Measurements from ENCODE around the gene LPIN1. TPM values are rescaled to one million over a fixed set of nuclear protein-coding genes. Genes with fewer than 3 reads are reported as not detected.
A peak's percentile ranks its signal among the peaks of the same experiment; 100 is the strongest.

The LPIN1 gene
- polyA plus RNA-seq, 2 donors = 25.5 to 65.4 TPM

DNA sequence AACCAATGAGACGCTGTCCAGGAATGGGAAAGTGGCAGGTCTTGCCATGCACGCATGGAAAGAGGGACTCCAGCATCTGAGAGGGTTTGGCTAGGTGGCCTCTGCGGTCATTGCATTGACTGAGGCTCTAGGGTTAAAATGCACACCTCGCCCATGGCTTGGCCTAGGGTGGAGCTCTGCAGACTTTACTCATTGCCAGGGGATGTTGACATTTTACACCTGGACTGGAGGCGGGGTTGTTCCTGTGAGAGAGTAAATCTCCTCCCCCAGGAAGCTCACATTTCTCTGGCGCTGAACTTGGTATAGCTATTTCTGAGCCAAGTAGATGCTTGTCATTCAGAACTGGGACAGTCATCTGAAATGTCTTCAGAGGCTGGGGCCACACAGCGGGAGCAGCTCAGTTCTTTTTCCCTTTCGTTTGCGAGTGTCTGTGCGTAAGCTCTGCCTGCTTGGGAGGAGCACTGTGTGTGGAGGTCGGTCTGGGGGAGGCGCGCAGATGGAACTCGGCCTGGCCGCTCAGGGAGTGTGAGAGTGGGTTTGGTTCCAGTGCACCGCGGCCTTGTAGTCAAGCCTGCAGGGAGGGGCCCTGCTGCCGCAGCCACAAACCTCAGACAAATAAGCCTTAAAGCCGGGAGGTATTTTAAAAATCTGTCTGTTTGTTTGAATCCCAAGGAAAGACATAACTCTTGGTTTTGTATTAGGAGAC lies 76.5 kb downstream of the LPIN1 start:
- 58 to 70% methylated on average over 19 of the region's 19 CpGs for WGBS, 2 donors
- Histone ChIP-seq H3K4me3 (ENCODE audit: low read depth in 1 of 2, low read length in 2 of 2) (no peak overlapping the region), H3K27ac (ENCODE audit: low read depth in 2 of 2, low read length in 1 of 2) (peak overlapping the region; percentile 23 to 38), H3K36me3 (ENCODE audit: control insufficient read depth in 2 of 2, insufficient read depth in 2 of 2, low read length in 1 of 2) (peaks cover 12% of the 10 kb centered on the region in 2 donors), H3K27me3 (ENCODE audit: control insufficient read depth in 1 of 2, insufficient read depth in 2 of 2, low read length in 2 of 2) (no peaks in the 10 kb centered on the region), H3K9me3 (ENCODE audit: control insufficient read depth in 2 of 2, insufficient read depth in 1 of 2, low read depth in 1 of 2, low read length in 1 of 2) (no peaks in the 10 kb centered on the region), H3K4me1 (ENCODE audit: control insufficient read depth in 2 of 2, insufficient read depth in 2 of 2, low read length in 1 of 2) (peaks cover 4 to 7% of the 10 kb centered on the region in 2 donors)

GRCh38 chr2:11824901-11825828 lies 78.7 kb downstream of the LPIN1 start:
- peak overlapping the region in 1 of 2 donors; percentile 7 for H3K27ac ChIP-seq (ENCODE audit: low read depth in 2 of 2, low read length in 1 of 2)
- WGBS, 2 donors = 60 to 76% methylated on average over 16 of the region's 16 CpGs
- no peaks in the 10 kb centered on the region for H3K27me3 ChIP-seq (ENCODE audit: control insufficient read depth in 1 of 2, insufficient read depth in 2 of 2, low read length in 2 of 2)
- H3K9me3 ChIP-seq (ENCODE audit: control insufficient read depth in 2 of 2, insufficient read depth in 1 of 2, low read depth in 1 of 2, low read length in 1 of 2) = no peaks in the 10 kb centered on the region
- peaks cover 8 to 15% of the 10 kb centered on the region in 2 donors for H3K36me3 ChIP-seq (ENCODE audit: control insufficient read depth in 2 of 2, insufficient read depth in 2 of 2, low read length in 1 of 2)
- H3K4me1 ChIP-seq (ENCODE audit: control insufficient read depth in 2 of 2, insufficient read depth in 2 of 2, low read length in 1 of 2) = peaks cover 4 to 18% of the 10 kb centered on the region in 2 donors
- no peak overlapping the region for H3K4me3 ChIP-seq (ENCODE audit: low read depth in 1 of 2, low read length in 2 of 2)

- H3K4me1 ChIP-seq (ENCODE audit: control insufficient read depth in 2 of 2, insufficient read depth in 2 of 2, low read length in 1 of 2) = peaks cover 4 to 18% of the 10 kb centered on the region in 2 donors
- no peak overlapping the region for H3K4me3 ChIP-seq (ENCODE audit: low read depth in 1 of 2, low read length in 2 of 2)
- H3K36me3 ChIP-seq (ENCODE audit: control insufficient read depth in 2 of 2, insufficient read depth in 2 of 2, low read length in 1 of 2) = peaks cover 8 to 11% of the 10 kb centered on the region in 2 donors
- no peak overlapping the region for H3K27ac ChIP-seq (ENCODE audit: low read depth in 2 of 2, low read length in 1 of 2)
- no peaks in the 10 kb centered on the region for H3K9me3 ChIP-seq (ENCODE audit: control insufficient read depth in 2 of 2, insufficient read depth in 1 of 2, low read depth in 1 of 2, low read length in 1 of 2)
- no peaks in the 10 kb centered on the region for H3K27me3 ChIP-seq (ENCODE audit: control insufficient read depth in 1 of 2, insufficient read depth in 2 of 2, low read length in 2 of 2)
- 72 to 73% methylated on average over 4 of the region's 4 CpGs for WGBS, 2 donors
These were observed 81.1 kb downstream of the LPIN1 start for GRCh38 chr2:11827547-11827946.

DNA sequence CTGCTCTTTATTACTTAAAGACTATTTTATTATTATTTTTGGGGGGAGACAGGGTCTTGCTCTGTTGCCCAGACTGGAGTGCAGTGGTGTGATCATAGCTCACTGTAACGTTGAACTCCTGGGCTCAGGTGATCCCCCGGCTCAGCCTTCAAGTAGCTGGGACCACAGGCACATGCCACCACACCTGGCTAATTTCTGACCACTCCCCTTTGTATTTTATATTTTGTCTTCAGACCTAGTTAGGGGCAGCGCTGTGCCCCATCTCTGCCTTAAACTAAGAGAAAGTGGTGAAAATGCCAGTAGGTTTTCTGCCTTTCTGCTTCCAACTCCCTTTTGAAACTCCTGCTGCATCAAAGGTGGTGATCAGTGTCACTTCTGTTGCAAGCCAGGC lies 82.5 kb downstream of the LPIN1 start:
- peaks cover 4 to 16% of the 10 kb centered on the region in 2 donors for H3K4me1 ChIP-seq (ENCODE audit: control insufficient read depth in 2 of 2, insufficient read depth in 2 of 2, low read length in 1 of 2)
- 79 to 91% methylated on average over 3 of the region's 3 CpGs for WGBS, 2 donors
- peak overlapping the region in 1 of 2 donors; percentile 76 for H3K27ac ChIP-seq (ENCODE audit: low read depth in 2 of 2, low read length in 1 of 2)

DNA sequence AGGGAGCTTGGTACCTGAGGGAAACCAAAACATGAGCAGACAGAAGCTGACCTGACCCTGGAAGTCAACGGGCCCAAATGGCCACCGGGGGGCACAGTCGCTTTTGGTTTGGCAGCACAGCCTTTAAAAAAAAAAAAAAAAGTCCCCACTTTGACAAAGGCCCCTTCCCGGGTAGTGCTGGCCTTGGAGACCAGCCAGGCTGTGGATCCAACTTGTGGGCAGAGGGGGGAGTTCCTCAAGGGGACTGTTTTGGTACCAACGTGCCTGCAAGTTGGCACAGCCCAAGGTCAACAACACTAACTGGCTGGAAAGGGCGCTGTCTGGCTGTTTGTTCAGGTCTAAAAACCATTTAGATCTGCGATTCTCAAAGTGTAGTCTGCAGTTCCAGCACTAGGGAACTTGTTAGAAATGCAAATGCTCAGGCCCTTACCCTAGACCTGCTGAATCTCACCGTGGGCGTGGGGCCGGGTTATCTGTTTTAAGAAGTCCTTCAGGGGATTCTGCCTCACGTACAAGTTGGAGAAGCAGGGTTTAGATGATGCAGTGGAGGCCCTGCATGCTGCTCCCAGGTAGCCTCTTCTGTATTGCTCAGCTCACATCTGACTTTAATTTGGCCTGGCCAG lies 83.0 kb downstream of the LPIN1 start:
- 12 to 14% methylated on average over 11 of the region's 11 CpGs for WGBS, 2 donors
- H3K27me3 ChIP-seq (ENCODE audit: control insufficient read depth in 1 of 2, insufficient read depth in 2 of 2, low read length in 2 of 2) = no peaks in the 10 kb centered on the region
- no peak overlapping the region for H3K4me3 ChIP-seq (ENCODE audit: low read depth in 1 of 2, low read length in 2 of 2)
- H3K27ac ChIP-seq (ENCODE audit: low read depth in 2 of 2, low read length in 1 of 2) = peak overlapping the region; percentile 76 to 88
- peaks cover 0 to 4% of the 10 kb centered on the region in 2 donors for H3K9me3 ChIP-seq (ENCODE audit: control insufficient read depth in 2 of 2, insufficient read depth in 1 of 2, low read depth in 1 of 2, low read length in 1 of 2)
- peaks cover 4 to 16% of the 10 kb centered on the region in 2 donors for H3K4me1 ChIP-seq (ENCODE audit: control insufficient read depth in 2 of 2, insufficient read depth in 2 of 2, low read length in 1 of 2)
- peaks cover 8 to 9% of the 10 kb centered on the region in 2 donors for H3K36me3 ChIP-seq (ENCODE audit: control insufficient read depth in 2 of 2, insufficient read depth in 2 of 2, low read length in 1 of 2)

More for the DNA sequence above, 82.5 kb downstream of the LPIN1 start:
- Histone ChIP-seq H3K9me3 (ENCODE audit: control insufficient read depth in 2 of 2, insufficient read depth in 1 of 2, low read depth in 1 of 2, low read length in 1 of 2) (no peaks in the 10 kb centered on the region), H3K4me3 (ENCODE audit: low read depth in 1 of 2, low read length in 2 of 2) (no peak overlapping the region), H3K36me3 (ENCODE audit: control insufficient read depth in 2 of 2, insufficient read depth in 2 of 2, low read length in 1 of 2) (peaks cover 8 to 9% of the 10 kb centered on the region in 2 donors), H3K27me3 (ENCODE audit: control insufficient read depth in 1 of 2, insufficient read depth in 2 of 2, low read length in 2 of 2) (no peaks in the 10 kb centered on the region)

- 4 to 6% methylated on average over 17 of the region's 17 CpGs for WGBS, 2 donors
- Histone ChIP-seq H3K4me3 (ENCODE audit: low read depth in 1 of 2, low read length in 2 of 2) (peak overlapping the region; percentile 9 to 40), H3K27ac (ENCODE audit: low read depth in 2 of 2, low read length in 1 of 2) (peak overlapping the region; percentile 76 to 88), H3K36me3 (ENCODE audit: control insufficient read depth in 2 of 2, insufficient read depth in 2 of 2, low read length in 1 of 2) (peaks cover 4 to 6% of the 10 kb centered on the region in 2 donors), H3K9me3 (ENCODE audit: control insufficient read depth in 2 of 2, insufficient read depth in 1 of 2, low read depth in 1 of 2, low read length in 1 of 2) (peaks cover 0 to 6% of the 10 kb centered on the region in 2 donors), H3K4me1 (ENCODE audit: control insufficient read depth in 2 of 2, insufficient read depth in 2 of 2, low read length in 1 of 2) (peaks cover 0 to 11% of the 10 kb centered on the region in 2 donors), H3K27me3 (ENCODE audit: control insufficient read depth in 1 of 2, insufficient read depth in 2 of 2, low read length in 2 of 2) (no peaks in the 10 kb centered on the region)
These were observed 83.7 kb downstream of the LPIN1 start for GRCh38 chr2:11829947-11830707.

DNA sequence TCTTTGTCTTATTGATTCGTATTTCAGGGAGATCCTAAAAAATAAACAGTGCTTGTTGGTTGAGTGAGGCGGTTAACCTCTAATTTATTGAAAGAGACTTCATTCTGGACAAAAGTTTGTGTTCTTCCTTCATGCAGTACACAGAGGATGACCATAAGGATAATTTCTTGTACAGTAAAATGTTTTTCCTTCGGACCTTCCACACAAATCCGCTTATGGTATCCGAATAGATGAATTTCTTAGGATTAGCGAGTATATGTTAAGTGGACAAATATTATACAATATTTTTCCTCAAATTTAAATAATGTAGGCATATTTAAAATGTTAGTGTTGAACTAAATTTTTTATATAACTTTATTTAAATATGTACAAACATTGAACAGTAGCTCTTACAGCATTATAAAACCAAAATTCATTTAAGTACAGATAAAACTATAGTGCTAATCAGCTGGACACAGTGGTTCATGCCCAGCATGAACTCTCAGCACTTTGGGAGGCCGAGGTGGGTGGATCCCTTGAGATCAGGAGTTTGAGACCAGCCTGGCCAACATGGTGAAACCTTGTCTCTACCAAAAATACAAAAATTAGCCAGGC lies 84.4 kb downstream of the LPIN1 start:
- peaks cover 4 to 6% of the 10 kb centered on the region in 2 donors for H3K36me3 ChIP-seq (ENCODE audit: control insufficient read depth in 2 of 2, insufficient read depth in 2 of 2, low read length in 1 of 2)
- H3K27me3 ChIP-seq (ENCODE audit: control insufficient read depth in 1 of 2, insufficient read depth in 2 of 2, low read length in 2 of 2) = no peaks in the 10 kb centered on the region
- WGBS, 2 donors = 52 to 59% methylated on average over 7 of the region's 7 CpGs
- H3K4me3 ChIP-seq (ENCODE audit: low read depth in 1 of 2, low read length in 2 of 2) = peak overlapping the region in 1 of 2 donors; percentile 40
- no peak overlapping the region for H3K27ac ChIP-seq (ENCODE audit: low read depth in 2 of 2, low read length in 1 of 2)
- H3K4me1 ChIP-seq (ENCODE audit: control insufficient read depth in 2 of 2, insufficient read depth in 2 of 2, low read length in 1 of 2) = peaks cover 0 to 11% of the 10 kb centered on the region in 2 donors
- peaks cover 0 to 6% of the 10 kb centered on the region in 2 donors for H3K9me3 ChIP-seq (ENCODE audit: control insufficient read depth in 2 of 2, insufficient read depth in 1 of 2, low read depth in 1 of 2, low read length in 1 of 2)

DNA sequence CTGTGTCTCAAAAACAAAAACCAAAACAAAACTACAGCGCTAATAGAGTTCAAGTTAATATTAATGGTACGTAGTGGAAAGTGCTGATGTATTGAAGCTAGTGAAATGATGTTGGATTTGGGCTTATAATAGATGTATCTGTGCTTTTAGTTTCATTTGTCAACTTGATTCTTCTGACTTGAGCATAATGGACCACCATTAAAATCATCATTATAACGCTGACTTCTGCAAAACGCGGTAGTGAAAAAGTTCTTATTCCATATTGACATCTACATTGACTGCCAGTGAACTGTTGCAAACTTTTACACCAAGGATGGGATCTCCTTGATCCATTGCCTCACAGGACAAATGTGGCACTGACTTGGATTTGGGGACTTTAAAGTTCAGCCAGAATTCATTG lies 85.0 kb downstream of the LPIN1 start:
- peaks cover 0 to 6% of the 10 kb centered on the region in 2 donors for H3K9me3 ChIP-seq (ENCODE audit: control insufficient read depth in 2 of 2, insufficient read depth in 1 of 2, low read depth in 1 of 2, low read length in 1 of 2)
- no peak overlapping the region for H3K4me3 ChIP-seq (ENCODE audit: low read depth in 1 of 2, low read length in 2 of 2)
- peaks cover 0 to 11% of the 10 kb centered on the region in 2 donors for H3K4me1 ChIP-seq (ENCODE audit: control insufficient read depth in 2 of 2, insufficient read depth in 2 of 2, low read length in 1 of 2)
- H3K27ac ChIP-seq (ENCODE audit: low read depth in 2 of 2, low read length in 1 of 2) = no peak overlapping the region
- WGBS, 2 donors = 95% methylated on average over 5 of the region's 5 CpGs
- peaks cover 4 to 6% of the 10 kb centered on the region in 2 donors for H3K36me3 ChIP-seq (ENCODE audit: control insufficient read depth in 2 of 2, insufficient read depth in 2 of 2, low read length in 1 of 2)
- H3K27me3 ChIP-seq (ENCODE audit: control insufficient read depth in 1 of 2, insufficient read depth in 2 of 2, low read length in 2 of 2) = no peaks in the 10 kb centered on the region

Measured in esophagus (tissue), 2 donors.